Esophagus muscularis mucosa (tissue), 4 donors: ENCODE results near the gene DTX1. TPM values are rescaled to one million over a fixed set of nuclear protein-coding genes. Genes with fewer than 3 reads are reported as not detected.

Experiments used
- DNase-seq: peaks from one replicate; pipeline ENCODE4 v3.0.0-alpha.2; 2017; ENCODE audit errors: extremely low spot score
- H3K27ac ChIP-seq, 4 donors: fragments of 200-600 bp; sonication (generic); replicated peaks in 1 of 4; 1 replicate in 3 of 4; 2 replicates in 1 of 4; pipeline ENCODE4 v1.5.1; 2016 to 2019; ENCODE audit warnings: mild to moderate bottlenecking in 1 of 4
- H3K27me3 ChIP-seq, 4 donors: fragments of 200-600 bp; sonication (generic); one replicate each; pipeline versions ENCODE4 v1.5.1 to v1.6.0; 2016 to 2019
- H3K36me3 ChIP-seq, 4 donors: fragments of 200-600 bp; sonication (generic); one replicate each; pipeline ENCODE4 v1.5.1; 2016 to 2019
- H3K4me1 ChIP-seq, 4 donors: fragments of 200-600 bp; sonication (generic); one replicate each; pipeline ENCODE4 v1.5.1; 2016 to 2019
- H3K4me3 ChIP-seq, 4 donors: fragments of 200-600 bp; sonication (generic); 1 replicate in 2 of 4; 2 replicates in 2 of 4; pipeline ENCODE4 v1.5.1; 2016 to 2019; ENCODE audit warnings: mild to moderate bottlenecking in 4 of 4, moderate library complexity in 1 of 4
- H3K9me3 ChIP-seq, 4 donors: fragments of 200-600 bp; sonication (generic); 1 replicate in 3 of 4; 2 replicates in 1 of 4; pipeline ENCODE4 v1.5.1; 2016 to 2019
- CTCF ChIP-seq, 3 experiments: fragments of 200-600 bp in 2 of 3; fragments of 450-650 bp in 1 of 3; sonication (generic) in 2 of 3; IDR thresholded peaks; one replicate each; pipeline ENCODE4 v1.5.1; 2017 to 2019; ENCODE audit warnings: antibody characterized with exemption in 3 of 3, mild to moderate bottlenecking in 2 of 3, moderate library complexity in 1 of 3
- EP300 ChIP-seq: sonication (generic); formaldehyde crosslinking; IDR thresholded peaks from one replicate; pipeline ENCODE4 v1.6.1; 2017; ENCODE audit warnings: antibody characterized with exemption
- POLR2A ChIP-seq: fragments of 450-650 bp; IDR thresholded peaks from one replicate; pipeline ENCODE4 v1.6.1; 2017; ENCODE audit warnings: antibody characterized with exemption, moderate library complexity, mild to moderate bottlenecking, low read depth
- POLR2AphosphoS5 ChIP-seq, 2 donors: sonication (generic); formaldehyde crosslinking; IDR thresholded peaks; one replicate each; pipeline ENCODE4 v1.6.1; 2017; ENCODE audit warnings: antibody characterized with exemption in 2 of 2
- WGBS: methylation state at CpG from one replicate; pipeline ENCODE4 v1.1.5; 2018; 5-methylcytosine and 5-hydroxymethylcytosine counted together
- intact Hi-C: fragments of 100-400 bp; cut with DNase I; formaldehyde crosslinking; loops from one replicate; pipeline ENCODE4 v1.15.1; 2023
- total RNA-seq, 4 donors: library from RNA; depleted of rRNA; stranded (reverse); fragments of >200 nt; gene quantifications; one replicate each; pipeline versions ENCODE4 v1.1.0 to v1.2.1, GENCODE V29; 2016

DTX1 gene
- total RNA-seq, 4 donors from 2014 or later = 3.6 to 6.1 (median 4.9) TPM

GRCh38 chr12:113041560-113041959, 15.0 kb upstream of the DTX1 start:
- no peak for TF ChIP-seq CTCF (IDR thresholded peaks at IDR 0.05)
- H3K4me1 ChIP-seq = peaks cover 0 to 7% (median 2%) of the 10 kb centered on the region in 4 donors
- H3K27ac ChIP-seq = peak overlapping the region; percentile 4 to 42 (median 28)
- DNase-seq = no peak
- intact Hi-C loops = no loop called here
- H3K4me3 ChIP-seq = no peak overlapping the region
- no peaks in the 10 kb centered on the region for H3K9me3 ChIP-seq
- 81% methylated on average over 7 of the region's 7 CpGs for WGBS
- no peaks in the 10 kb centered on the region for H3K36me3 ChIP-seq
- H3K27me3 ChIP-seq = peaks cover 0 to 47% (median 0%) of the 10 kb centered on the region in 4 donors

GRCh38 chr12:113043240-113043639, 13.3 kb upstream of the DTX1 start:
- H3K4me3 ChIP-seq = no peak overlapping the region
- WGBS = 64% methylated on average over 6 of the region's 8 CpGs
- no peak overlapping the region for H3K27ac ChIP-seq
- H3K27me3 ChIP-seq = peaks cover 0 to 47% (median 0%) of the 10 kb centered on the region in 4 donors
- TF ChIP-seq CTCF (IDR thresholded peaks at IDR 0.05) (no peak), POLR2A (no peak), EP300 (no peak), POLR2AphosphoS5 (IDR thresholded peaks at IDR 0.05) (no peak)
- no peaks in the 10 kb centered on the region for H3K9me3 ChIP-seq
- DNase-seq = no peak
- peaks cover 0 to 7% (median 2%) of the 10 kb centered on the region in 4 donors for H3K4me1 ChIP-seq
- intact Hi-C loops = no loop called here
- H3K36me3 ChIP-seq = no peaks in the 10 kb centered on the region

- intact Hi-C loops = no loop called here
- Histone ChIP-seq H3K9me3 (no peaks in the 10 kb centered on the region), H3K4me3 (no peak overlapping the region), H3K4me1 (peaks cover 0 to 7% (median 2%) of the 10 kb centered on the region in 4 donors), H3K27ac (no peak overlapping the region), H3K36me3 (no peaks in the 10 kb centered on the region), H3K27me3 (peaks cover 0 to 49% (median 0%) of the 10 kb centered on the region in 4 donors)
- no peak for DNase-seq
- 76% methylated on average over 3 of the region's 3 CpGs for WGBS
- no peak for TF ChIP-seq EP300
- TF ChIP-seq CTCF (IDR thresholded peaks at IDR 0.05) = no peak
- no peak for TF ChIP-seq POLR2AphosphoS5 (IDR thresholded peaks at IDR 0.05)
Measured at GRCh38 chr12:113044516-113044915, 12.0 kb upstream of the DTX1 start.

- H3K27me3 ChIP-seq = peaks cover 0 to 40% (median 0%) of the 10 kb centered on the region in 4 donors
- DNase-seq = no peak
- no peaks in the 10 kb centered on the region for H3K9me3 ChIP-seq
- intact Hi-C loops = loop anchor here (5.0 kb wide), 2 partner anchors 104 to 124 kb away; no protein-coding TSS in a partner anchor
- 8% methylated on average over 6 of the region's 6 CpGs for WGBS
- TF ChIP-seq CTCF (IDR thresholded peaks at IDR 0.05) = peak; percentile 75 to 80 (median 76)
- no peak for TF ChIP-seq EP300
- TF ChIP-seq POLR2AphosphoS5 (IDR thresholded peaks at IDR 0.05) = no peak
- H3K36me3 ChIP-seq = no peaks in the 10 kb centered on the region
- no peak overlapping the region for H3K27ac ChIP-seq
- H3K4me3 ChIP-seq = no peak overlapping the region
- no peaks in the 10 kb centered on the region for H3K4me1 ChIP-seq
Measured at GRCh38 chr12:113048716-113049127, 7.8 kb upstream of the DTX1 start.
